ENCODE results near the gene AKT2.

DNA sequence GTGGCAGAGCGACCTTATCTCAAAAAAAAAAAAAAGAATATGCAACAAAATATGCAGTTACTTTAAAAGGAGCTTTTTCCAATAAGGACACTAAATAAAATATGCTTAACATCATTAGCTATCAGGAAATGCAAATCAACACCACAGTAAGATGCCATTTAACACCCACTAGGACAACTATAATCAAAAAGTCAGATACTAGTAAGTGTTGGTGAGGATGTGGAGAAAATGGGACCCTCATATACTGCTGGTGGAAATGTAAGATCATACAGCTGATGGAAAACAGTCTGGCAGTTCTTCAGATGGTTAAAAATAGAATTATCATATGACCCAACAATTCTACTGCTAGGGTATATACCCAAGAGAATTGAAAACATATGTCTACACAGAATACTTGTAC, 24.5 kb upstream of the AKT2 start:
- TF ChIP-seq, protein P1, sequence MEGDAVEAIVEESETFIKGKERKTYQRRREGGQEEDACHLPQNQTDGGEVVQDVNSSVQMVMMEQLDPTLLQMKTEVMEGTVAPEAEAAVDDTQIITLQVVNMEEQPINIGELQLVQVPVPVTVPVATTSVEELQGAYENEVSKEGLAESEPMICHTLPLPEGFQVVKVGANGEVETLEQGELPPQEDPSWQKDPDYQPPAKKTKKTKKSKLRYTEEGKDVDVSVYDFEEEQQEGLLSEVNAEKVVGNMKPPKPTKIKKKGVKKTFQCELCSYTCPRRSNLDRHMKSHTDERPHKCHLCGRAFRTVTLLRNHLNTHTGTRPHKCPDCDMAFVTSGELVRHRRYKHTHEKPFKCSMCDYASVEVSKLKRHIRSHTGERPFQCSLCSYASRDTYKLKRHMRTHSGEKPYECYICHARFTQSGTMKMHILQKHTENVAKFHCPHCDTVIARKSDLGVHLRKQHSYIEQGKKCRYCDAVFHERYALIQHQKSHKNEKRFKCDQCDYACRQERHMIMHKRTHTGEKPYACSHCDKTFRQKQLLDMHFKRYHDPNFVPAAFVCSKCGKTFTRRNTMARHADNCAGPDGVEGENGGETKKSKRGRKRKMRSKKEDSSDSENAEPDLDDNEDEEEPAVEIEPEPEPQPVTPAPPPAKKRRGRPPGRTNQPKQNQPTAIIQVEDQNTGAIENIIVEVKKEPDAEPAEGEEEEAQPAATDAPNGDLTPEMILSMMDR (IDR thresholded peaks at IDR 0.05; ENCODE audit: low read length): no peak
- TF ChIP-seq EZH2phosphoT487 (IDR thresholded peaks at IDR 0.05; ENCODE audit: low read length) (no peak), EZH2 (optimal IDR thresholded peaks at IDR 0.05; ENCODE audit: low read depth, low read length) (no peak)

Data from MM.1S (cell line).